ENCODE results near the gene CYTH4. TPM values are rescaled to one million over a fixed set of nuclear protein-coding genes. Genes with fewer than 3 reads are reported as not detected.
A peak's percentile ranks its signal among the peaks of the same experiment; 100 is the strongest.

CYTH4 gene
- total RNA-seq, 2 experiments from 2014 or later: 16.6 to 17.3 TPM

DNA sequence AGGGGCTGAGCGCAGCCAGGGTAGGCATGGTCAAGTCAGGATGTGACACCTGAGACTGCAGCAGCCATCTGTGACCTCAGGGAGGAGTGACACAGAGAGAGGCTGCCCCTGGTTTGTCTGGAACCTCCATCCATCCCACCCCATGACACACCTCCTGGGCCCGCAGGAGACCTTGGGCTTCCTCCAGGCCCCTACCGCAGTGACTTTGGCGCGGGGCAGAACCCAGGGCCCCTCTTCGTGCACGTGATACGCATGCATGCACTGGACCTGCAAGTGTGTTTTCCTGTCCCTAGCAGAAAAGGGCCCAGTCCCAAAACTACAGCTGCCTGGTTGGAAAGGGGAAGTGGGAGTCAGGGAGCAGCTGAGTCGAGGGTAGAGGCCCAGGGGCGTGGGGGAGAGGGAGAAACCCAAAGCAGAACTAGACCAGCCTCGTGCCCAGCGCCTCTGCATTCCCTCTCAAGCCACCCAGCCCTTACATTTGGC is 7.9 kb upstream of the CYTH4 start:
- H3K9me3 Mint-ChIP-seq: no peaks in the 10 kb centered on the region
- no peak overlapping the region for H3K4me3 Mint-ChIP-seq
- H3K27me3 Mint-ChIP-seq: no peaks in the 10 kb centered on the region
- peak overlapping the region; percentile 44 for H3K27ac Mint-ChIP-seq
- H3K4me1 Mint-ChIP-seq: peaks cover 25% of the 10 kb centered on the region
- no peaks in the 10 kb centered on the region for H3K36me3 Mint-ChIP-seq
- DNase-seq: no peak

DNA sequence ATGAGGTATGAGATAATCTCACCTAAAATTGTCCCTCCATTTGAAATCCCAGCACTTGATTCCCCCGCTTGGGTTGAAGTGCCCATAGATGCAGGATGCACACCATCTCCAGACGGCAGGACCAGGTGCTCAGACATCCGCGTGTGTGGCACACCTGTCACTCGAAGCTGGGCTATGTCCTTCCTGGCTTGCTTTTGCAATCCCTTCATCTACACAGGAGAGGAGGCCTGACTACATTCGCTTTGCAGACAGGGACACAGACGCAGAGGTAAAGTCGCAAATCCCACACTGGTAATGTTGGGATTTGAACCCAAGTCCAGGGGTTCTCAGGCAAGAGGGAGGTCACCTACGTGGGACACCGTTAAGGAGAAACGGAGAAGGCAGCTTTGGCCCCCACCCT is 7.2 kb upstream of the CYTH4 start:
- no peaks in the 10 kb centered on the region for H3K36me3 Mint-ChIP-seq
- H3K27me3 Mint-ChIP-seq: no peaks in the 10 kb centered on the region
- H3K27ac Mint-ChIP-seq: no peak overlapping the region
- DNase-seq: no peak
- H3K4me3 Mint-ChIP-seq: no peak overlapping the region
- H3K4me1 Mint-ChIP-seq: peaks cover 22% of the 10 kb centered on the region
- H3K9me3 Mint-ChIP-seq: no peaks in the 10 kb centered on the region

DNA sequence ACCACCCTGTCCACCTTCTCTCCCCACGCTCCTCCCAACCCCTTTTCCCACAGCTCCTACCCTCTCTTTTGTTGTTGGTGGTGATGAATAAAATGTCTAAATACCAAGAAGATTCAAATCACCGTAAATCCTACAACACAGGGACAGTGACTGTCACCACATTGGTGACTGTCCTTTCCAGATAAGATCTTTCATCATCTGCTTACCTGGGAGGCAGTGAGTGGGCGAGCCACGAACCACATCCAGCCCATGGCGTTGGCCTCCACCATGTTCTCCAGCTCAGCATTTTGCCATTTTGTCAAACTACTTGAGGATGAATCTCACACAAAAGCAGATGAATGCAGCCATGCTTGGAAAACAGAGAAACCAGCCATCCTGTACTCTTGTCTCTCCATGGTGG is 6.7 kb upstream of the CYTH4 start:
- Mint-ChIP-seq H3K9me3 (no peaks in the 10 kb centered on the region), H3K27ac (no peak overlapping the region), H3K4me1 (peaks cover 22% of the 10 kb centered on the region), H3K36me3 (no peaks in the 10 kb centered on the region), H3K4me3 (no peak overlapping the region), H3K27me3 (no peaks in the 10 kb centered on the region)
- peak; percentile 49 for DNase-seq

DNA sequence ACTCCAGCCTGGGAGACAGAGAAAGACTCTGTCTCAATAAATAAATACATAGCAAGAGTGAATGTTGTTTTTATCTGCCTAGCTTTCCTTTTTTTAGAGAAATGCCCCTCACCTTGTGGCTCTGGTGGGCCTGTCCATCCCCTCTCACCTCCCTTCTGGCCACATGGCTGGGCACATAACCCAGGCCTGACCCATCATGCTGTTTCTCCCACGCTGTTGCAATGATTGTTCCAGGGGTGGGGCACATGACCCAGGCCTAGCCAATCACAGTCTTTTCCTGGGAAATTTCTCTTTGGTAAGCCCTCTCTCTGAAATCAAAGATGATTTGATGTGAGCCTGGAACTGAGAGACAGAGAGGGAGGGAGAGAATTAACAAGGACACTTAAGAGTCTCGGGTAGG is 5.5 kb upstream of the CYTH4 start:
- Mint-ChIP-seq H3K4me1 (peaks cover 22% of the 10 kb centered on the region), H3K27ac (no peak overlapping the region), H3K9me3 (no peaks in the 10 kb centered on the region), H3K4me3 (no peak overlapping the region), H3K36me3 (no peaks in the 10 kb centered on the region), H3K27me3 (no peaks in the 10 kb centered on the region)
- DNase-seq: no peak

DNA sequence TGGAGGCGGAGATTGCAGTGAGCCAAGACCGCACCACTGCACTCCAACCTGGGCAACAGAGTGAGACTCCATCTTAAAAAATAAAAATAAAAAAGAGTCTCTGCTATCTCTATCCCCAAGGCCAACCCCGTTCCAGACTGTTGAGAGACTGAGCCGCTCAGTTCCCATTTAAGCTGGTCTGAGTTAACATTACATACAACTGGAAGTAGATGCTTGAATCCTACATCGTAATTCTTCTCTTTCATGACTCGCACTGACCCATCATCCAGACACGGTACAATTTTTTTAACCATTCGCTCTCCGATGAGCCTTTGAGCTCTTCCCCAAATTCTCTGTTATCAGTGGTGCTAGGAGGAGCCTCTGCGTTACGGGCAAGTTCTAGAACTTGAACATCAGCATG is 4.9 kb upstream of the CYTH4 start:
- Mint-ChIP-seq H3K27me3 (no peaks in the 10 kb centered on the region), H3K27ac (no peak overlapping the region), H3K4me3 (no peak overlapping the region), H3K36me3 (no peaks in the 10 kb centered on the region), H3K9me3 (no peaks in the 10 kb centered on the region), H3K4me1 (peaks cover 28% of the 10 kb centered on the region)
- no peak for DNase-seq

DNA sequence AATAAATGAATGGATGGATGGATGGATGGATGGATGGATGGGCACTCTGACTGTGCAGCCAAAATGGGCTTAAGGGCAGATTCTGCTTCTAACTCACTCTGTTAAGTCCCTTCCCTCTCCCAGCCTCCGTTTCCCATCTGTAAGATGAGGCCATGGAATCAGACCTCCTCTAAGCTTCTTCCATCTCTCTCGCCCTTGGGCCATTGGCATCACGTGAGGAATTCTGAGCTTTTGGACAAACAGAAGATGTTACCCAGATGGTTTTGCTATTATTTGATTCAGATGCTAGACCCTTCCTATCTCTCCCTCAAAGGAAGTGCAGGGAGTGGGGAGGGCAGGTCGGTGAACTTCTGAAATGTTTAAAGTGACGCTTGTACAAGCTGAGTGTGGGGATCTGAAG is 4.0 kb upstream of the CYTH4 start:
- H3K4me3 Mint-ChIP-seq: no peak overlapping the region
- no peak for DNase-seq
- H3K27ac Mint-ChIP-seq: no peak overlapping the region
- no peaks in the 10 kb centered on the region for H3K9me3 Mint-ChIP-seq
- H3K36me3 Mint-ChIP-seq: no peaks in the 10 kb centered on the region
- peaks cover 32% of the 10 kb centered on the region for H3K4me1 Mint-ChIP-seq
- H3K27me3 Mint-ChIP-seq: no peaks in the 10 kb centered on the region

DNA sequence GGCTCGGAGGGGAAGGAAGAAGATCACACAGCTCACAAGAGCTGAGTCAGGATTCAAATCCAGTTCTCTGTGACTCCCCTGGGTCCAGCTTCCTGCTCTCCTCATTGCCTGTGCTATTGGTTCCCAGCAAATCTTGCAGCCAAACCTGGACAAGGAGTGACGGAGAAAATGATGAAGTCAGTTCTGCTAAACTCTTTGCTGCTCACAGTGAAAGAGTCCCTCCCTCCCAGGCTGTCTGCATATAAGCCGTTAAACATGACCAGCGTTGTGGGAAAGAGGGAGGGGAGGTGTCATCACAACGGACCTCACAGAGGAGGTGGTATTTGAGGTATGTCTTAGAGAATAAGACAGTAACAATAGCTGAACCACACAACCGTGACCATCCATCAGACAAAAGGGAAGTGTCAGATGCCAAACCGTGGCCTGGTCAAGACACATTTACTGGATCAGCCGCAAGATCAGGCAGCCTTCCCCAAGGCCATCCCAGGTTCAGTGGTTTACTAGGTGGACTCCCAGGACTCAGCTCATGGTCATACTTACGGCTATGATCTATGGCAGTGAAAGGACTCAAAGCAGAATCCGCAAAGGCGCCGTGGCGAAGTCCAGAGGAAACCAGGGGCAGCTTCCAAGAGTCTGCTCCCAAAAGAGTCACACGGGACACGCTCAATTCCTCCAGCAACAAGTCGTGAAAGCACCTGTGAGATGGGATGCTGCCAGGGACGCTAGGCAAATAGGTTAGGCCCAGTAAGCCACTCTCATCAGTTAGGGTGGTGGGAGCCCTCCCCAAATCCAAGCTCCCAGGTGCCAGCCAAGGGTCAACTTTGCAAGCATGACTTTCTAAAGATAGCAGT is 2.8 kb upstream of the CYTH4 start:
- Mint-ChIP-seq H3K4me1 (peaks cover 36% of the 10 kb centered on the region), H3K27me3 (no peaks in the 10 kb centered on the region), H3K36me3 (no peaks in the 10 kb centered on the region), H3K27ac (no peak overlapping the region), H3K4me3 (no peak overlapping the region), H3K9me3 (no peaks in the 10 kb centered on the region)
- no peak for DNase-seq

DNA sequence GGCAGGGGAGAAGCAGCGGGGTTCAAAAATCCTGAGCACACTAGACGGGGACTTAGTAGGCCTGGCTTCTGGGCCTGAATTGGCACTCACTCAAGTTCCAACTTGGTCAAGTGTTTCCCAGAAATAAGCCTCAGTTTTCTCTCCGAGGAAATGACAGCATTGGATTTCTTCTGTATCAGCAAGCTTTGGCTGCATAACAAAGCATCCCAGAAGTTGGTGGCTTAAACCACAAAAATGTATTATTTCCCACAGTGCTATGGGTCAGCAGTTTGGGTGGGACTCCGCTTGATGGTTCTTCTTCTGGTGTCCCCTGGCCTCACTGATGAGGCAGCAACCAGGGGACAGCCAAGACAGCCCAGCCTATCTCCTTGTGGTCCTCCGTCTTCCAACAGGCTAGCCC is 1.6 kb upstream of the CYTH4 start:
- no peak overlapping the region for H3K27ac Mint-ChIP-seq
- no peak overlapping the region for H3K4me3 Mint-ChIP-seq
- no peaks in the 10 kb centered on the region for H3K27me3 Mint-ChIP-seq
- peaks cover 38% of the 10 kb centered on the region for H3K4me1 Mint-ChIP-seq
- no peaks in the 10 kb centered on the region for H3K9me3 Mint-ChIP-seq
- DNase-seq: no peak
- H3K36me3 Mint-ChIP-seq: peaks cover 1% of the 10 kb centered on the region

DNA sequence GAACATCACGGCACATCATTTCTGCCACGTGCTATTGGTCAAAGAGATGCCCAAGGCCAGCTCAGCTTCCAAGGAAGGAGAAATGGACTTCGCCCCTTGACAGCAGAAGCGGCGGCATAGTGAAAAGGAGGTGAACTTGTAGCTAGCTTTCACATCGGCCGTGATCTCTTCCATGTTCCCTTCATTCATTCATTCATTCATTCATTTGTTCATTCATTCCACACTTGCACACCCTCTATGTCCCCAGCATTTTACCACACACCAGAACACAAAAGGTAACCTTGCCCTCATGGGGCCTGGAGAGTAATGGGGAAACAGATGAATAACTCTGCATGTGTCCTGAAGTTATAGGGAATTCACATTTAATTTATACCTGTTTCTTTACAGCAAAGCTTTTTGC is 1.1 kb upstream of the CYTH4 start:
- Mint-ChIP-seq H3K4me3 (no peak overlapping the region), H3K4me1 (peaks cover 36% of the 10 kb centered on the region), H3K36me3 (peaks cover 1% of the 10 kb centered on the region), H3K27ac (no peak overlapping the region), H3K27me3 (no peaks in the 10 kb centered on the region), H3K9me3 (no peaks in the 10 kb centered on the region)
- DNase-seq: no peak

DNA sequence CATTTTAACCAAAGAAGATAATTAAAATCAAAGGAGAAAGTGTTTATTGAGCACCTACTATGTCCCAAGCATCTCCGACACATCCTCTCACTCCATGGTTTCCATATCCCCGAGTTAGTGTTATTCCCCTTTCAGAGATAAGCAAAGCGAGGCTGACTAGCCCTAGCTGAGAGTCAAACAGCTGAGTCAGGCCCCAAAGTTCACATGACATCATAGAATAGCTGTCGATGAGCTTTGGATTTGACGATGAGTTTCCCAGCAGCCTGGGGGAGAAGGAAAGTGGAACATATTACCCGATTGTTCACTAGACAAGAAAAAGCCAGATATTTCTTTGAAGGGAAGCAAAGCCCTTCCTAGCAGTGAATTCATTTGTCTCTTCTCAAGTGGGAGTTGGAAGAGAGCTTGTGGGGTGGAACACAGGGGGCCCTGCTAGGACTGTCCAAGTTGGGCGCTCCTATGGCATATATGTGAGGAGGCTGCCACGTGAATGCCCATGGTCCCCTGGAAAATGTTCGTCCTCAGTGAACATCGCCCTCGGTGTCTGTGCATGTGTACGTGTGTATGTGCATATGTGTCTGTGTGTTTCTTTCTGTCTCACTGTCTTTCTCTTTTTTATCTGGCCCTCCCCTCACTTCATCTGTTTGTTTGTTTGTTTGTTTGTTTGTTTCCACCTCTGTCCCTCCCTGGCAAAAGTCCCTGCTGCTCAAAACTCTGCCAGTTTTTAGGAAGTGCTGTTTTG is 493 bp upstream of the CYTH4 start:
- Mint-ChIP-seq H3K36me3 (peaks cover 5% of the 10 kb centered on the region), H3K4me3 (peak overlapping the region; percentile 78), H3K4me1 (peaks cover 39% of the 10 kb centered on the region), H3K27me3 (no peaks in the 10 kb centered on the region), H3K9me3 (no peaks in the 10 kb centered on the region), H3K27ac (peak overlapping the region; percentile 99)
- no peak for DNase-seq

DNA sequence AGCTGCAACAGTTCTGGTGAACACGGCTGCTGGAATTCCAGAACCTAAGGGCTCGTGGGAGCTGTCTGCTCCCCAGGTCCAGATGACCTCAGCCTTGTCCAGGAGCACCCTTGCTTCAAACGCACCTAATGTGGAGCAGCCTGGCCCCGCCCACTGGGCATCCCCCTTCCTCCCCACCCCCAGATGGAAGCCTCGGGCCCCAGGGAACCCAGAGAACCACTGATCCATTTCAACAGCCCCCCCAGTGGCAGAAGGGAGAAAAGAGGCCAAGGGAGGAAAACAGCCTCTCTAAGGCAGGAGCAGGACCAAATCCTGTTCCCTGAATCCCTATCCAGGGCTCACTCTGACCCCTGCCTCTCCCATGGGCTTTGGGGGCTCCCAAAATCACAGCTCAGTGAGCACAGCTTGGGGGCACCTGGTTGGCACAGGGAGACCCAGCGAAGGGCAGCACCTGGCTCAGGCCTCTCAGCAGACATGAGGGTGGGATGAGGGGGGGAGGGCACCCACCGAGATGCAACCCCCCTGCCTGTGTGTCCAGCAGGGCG is 1.2 kb downstream of the CYTH4 start:
- peaks cover 12% of the 10 kb centered on the region for H3K36me3 Mint-ChIP-seq
- no peaks in the 10 kb centered on the region for H3K9me3 Mint-ChIP-seq

DNA sequence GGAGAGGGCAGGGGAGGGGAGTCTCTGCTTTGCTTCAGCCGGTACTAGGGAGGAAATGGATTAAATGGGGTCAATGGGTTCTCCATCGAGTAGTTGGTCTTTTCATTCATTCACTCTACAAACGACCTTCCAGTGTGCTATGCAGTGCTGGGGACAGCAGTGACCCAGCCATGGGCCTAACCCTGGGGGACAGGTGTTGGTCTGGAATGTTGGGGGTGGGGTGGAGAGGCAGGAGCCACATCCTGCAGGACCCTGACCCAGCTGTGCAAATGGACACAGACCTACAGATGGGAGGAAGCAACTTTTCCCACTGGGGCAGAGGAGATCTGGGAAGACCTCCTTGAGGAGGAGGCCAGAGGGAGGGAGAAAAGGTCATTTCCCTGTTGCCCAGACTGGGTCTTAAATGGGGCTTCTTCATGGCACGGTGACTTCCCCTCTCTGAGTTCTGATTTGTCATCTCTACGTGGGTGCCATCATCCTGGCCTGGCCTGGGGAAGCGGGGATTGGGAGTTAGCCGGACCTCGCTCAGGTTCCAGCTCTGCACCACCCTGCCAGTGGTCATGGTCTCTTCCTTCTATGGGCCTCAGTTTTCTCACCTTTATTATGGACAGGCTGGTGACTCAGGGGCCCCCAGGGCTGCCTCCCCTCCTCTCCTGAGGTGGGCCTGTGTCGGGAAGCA is 2.0 kb downstream of the CYTH4 start:
- Mint-ChIP-seq H3K27ac (peak overlapping the region; percentile 99), H3K4me3 (peak overlapping the region; percentile 78), H3K27me3 (no peaks in the 10 kb centered on the region), H3K36me3 (peaks cover 15% of the 10 kb centered on the region), H3K4me1 (peaks cover 57% of the 10 kb centered on the region), H3K9me3 (no peaks in the 10 kb centered on the region)
- no peak for DNase-seq

More for the DNA sequence above, 1.2 kb downstream of the CYTH4 start:
- peak; percentile 45 for DNase-seq
- H3K4me1 Mint-ChIP-seq: peaks cover 49% of the 10 kb centered on the region
- peak overlapping the region; percentile 78 for H3K4me3 Mint-ChIP-seq
- no peaks in the 10 kb centered on the region for H3K27me3 Mint-ChIP-seq
- peak overlapping the region; percentile 99 for H3K27ac Mint-ChIP-seq

DNA sequence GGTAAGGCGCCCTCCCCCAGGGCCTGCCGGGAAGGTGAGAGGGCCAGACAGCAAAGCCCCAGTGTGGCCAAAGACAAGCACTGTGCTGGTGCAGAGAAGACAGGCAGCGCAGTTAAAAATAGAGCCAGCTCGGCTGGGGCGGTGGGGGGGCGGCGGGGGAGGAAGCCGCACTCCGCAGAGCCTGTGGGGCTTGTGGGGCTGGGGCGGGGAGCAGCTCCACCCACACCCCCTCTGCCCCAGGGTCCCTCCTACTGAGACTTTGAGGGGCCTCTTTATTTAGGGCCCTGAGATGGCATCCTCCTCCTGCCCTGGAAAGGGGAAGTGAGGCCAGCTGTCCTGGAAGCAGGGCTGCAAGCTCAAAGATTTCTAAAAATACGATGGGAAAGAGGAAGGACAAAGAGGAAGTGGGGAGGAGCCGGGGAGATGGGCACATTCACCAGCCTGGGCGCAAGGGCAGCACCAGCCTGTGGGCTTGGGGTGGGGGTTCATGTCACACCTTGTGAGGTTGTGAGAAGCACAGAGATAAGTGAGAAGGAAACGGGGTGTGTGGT is 2.6 kb downstream of the CYTH4 start:
- Mint-ChIP-seq H3K4me3 (peak overlapping the region; percentile 78), H3K27ac (peak overlapping the region; percentile 99), H3K27me3 (no peaks in the 10 kb centered on the region), H3K4me1 (peaks cover 61% of the 10 kb centered on the region), H3K36me3 (peaks cover 19% of the 10 kb centered on the region), H3K9me3 (no peaks in the 10 kb centered on the region)
- no peak for DNase-seq

DNA sequence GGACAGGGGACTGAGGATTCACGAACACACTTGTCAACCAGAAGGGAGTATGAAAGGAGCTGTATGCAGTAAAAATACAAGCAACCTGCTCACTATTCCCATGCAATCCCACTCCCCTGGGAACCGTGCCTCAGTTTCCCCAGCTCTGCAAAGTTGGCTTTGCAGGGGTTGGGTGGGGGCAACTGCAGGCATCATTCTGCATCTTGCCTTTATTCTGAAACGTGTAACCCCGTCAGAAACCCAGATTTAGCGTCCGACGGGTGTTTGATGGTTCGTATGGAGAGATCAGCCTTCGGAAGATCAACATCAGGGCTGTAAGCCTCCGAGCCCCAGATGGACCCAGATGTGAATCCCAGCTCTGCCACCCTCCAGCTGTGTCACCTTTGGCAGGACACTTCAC is 3.6 kb downstream of the CYTH4 start:
- peaks cover 61% of the 10 kb centered on the region for H3K4me1 Mint-ChIP-seq
- peak overlapping the region; percentile 27 for H3K27ac Mint-ChIP-seq
- peaks cover 24% of the 10 kb centered on the region for H3K36me3 Mint-ChIP-seq
- H3K9me3 Mint-ChIP-seq: no peaks in the 10 kb centered on the region
- no peaks in the 10 kb centered on the region for H3K27me3 Mint-ChIP-seq
- no peak for DNase-seq
- no peak overlapping the region for H3K4me3 Mint-ChIP-seq

DNA sequence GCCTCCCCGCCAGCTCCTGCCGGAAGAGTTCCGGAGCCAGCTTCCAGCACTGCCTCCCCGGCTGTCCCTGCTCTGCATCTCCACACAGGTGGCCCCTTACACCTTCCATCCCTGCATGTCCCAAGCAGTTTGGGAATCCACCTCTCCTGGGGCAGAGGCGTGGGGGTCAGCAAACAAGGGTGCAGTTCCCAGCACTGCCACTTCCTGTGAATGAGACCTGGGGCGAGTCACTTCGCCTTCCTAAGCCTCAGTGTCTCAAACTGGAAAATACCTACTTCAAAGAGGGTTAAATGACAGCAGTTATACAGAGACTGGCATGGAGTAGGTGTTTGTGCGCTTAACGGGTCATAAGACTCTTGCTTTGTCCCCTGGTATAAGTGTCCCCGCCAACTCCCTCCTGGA is 5.2 kb downstream of the CYTH4 start:
- DNase-seq: no peak
- H3K9me3 Mint-ChIP-seq: no peaks in the 10 kb centered on the region
- H3K4me3 Mint-ChIP-seq: no peak overlapping the region
- H3K4me1 Mint-ChIP-seq: peaks cover 61% of the 10 kb centered on the region
- peak overlapping the region; percentile 67 for H3K27ac Mint-ChIP-seq
- peaks cover 39% of the 10 kb centered on the region for H3K36me3 Mint-ChIP-seq
- no peaks in the 10 kb centered on the region for H3K27me3 Mint-ChIP-seq
